Measurements from ENCODE around the gene AUTS2. TPM values are rescaled to one million over a fixed set of nuclear protein-coding genes. Genes with fewer than 3 reads are reported as not detected.

Gene AUTS2
- total RNA-seq, 1 experiment from 2014 or later, result 2.5 TPM

DNA sequence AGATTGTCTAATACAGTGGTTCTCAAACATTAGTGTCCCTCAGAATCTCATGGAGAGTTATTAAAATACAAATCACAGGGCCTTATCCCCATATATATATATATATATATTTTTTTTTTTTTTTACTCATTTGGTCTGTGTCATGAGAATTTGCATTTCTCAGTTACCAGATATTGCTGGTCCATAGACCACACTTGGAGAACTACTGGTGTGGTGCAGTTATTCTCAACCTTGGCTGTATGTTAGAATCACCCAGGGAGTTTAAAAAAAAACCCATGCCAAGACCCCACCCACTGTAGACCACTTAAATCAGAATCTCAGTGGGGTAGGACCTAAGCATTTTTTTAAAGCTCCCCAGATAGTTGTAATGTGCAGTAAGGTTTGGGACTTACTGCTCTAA, 179.9 kb downstream of the AUTS2 start:
- in situ Hi-C loops (cut with HindIII; ENCODE audit: low pct_unique_long_range_greater_than_20kb, low sequenced_read_pairs), result no loop called here
- no TSS peak for BruUV-seq (replicated peaks)
- no peaks in the 10 kb centered on the region for H3K27me3 ChIP-seq (ENCODE audit: control insufficient read depth, insufficient read depth, low read length)
- CTCF ChIA-PET, result no interaction called here
- DNase-seq (ENCODE audit: low read depth, low spot score), result no peak
- POLR2A ChIA-PET, result no interaction called here
- no peaks in the 10 kb centered on the region for H3K36me3 ChIP-seq (ENCODE audit: control insufficient read depth, insufficient read depth, low read length)
- no peak for ATAC-seq
- TF ChIP-seq SIN3A (IDR thresholded peaks at IDR 0.05; ENCODE audit: borderline replicate concordance, insufficient read depth, low read depth, low read length), result no peak
- H3K4me1 ChIP-seq (ENCODE audit: control insufficient read depth, insufficient read depth, low read length), result no peaks in the 10 kb centered on the region
- H3K9me3 ChIP-seq (ENCODE audit: control insufficient read depth, insufficient read depth, low read depth, low read length), result no peaks in the 10 kb centered on the region
- H3K27ac ChIP-seq (ENCODE audit: low read length), result no peak overlapping the region
- intact Hi-C loops (cut with micrococcal nuclease; ENCODE audit: unreplicated experiment), result no loop called here
- no peak overlapping the region for H3K4me3 ChIP-seq (ENCODE audit: low read depth in 2 of 2, low read length in 2 of 2)

GRCh38 chr7:69780379-69780778, 182.1 kb downstream of the AUTS2 start:
- TF ChIP-seq, protein P1, sequence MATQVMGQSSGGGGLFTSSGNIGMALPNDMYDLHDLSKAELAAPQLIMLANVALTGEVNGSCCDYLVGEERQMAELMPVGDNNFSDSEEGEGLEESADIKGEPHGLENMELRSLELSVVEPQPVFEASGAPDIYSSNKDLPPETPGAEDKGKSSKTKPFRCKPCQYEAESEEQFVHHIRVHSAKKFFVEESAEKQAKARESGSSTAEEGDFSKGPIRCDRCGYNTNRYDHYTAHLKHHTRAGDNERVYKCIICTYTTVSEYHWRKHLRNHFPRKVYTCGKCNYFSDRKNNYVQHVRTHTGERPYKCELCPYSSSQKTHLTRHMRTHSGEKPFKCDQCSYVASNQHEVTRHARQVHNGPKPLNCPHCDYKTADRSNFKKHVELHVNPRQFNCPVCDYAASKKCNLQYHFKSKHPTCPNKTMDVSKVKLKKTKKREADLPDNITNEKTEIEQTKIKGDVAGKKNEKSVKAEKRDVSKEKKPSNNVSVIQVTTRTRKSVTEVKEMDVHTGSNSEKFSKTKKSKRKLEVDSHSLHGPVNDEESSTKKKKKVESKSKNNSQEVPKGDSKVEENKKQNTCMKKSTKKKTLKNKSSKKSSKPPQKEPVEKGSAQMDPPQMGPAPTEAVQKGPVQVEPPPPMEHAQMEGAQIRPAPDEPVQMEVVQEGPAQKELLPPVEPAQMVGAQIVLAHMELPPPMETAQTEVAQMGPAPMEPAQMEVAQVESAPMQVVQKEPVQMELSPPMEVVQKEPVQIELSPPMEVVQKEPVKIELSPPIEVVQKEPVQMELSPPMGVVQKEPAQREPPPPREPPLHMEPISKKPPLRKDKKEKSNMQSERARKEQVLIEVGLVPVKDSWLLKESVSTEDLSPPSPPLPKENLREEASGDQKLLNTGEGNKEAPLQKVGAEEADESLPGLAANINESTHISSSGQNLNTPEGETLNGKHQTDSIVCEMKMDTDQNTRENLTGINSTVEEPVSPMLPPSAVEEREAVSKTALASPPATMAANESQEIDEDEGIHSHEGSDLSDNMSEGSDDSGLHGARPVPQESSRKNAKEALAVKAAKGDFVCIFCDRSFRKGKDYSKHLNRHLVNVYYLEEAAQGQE (IDR thresholded peaks at IDR 0.05; ENCODE audit: insufficient read depth in 1 of 2, low read depth in 2 of 2, low read length in 1 of 2), result no peak
- TF ChIP-seq SIN3A (IDR thresholded peaks at IDR 0.05; ENCODE audit: borderline replicate concordance, insufficient read depth, low read depth, low read length) (no peak), POLR2AphosphoS5 (IDR thresholded peaks at IDR 0.05; ENCODE audit: low read depth, low read length) (no peak), CTCF (IDR thresholded peaks at IDR 0.05) (no peak), TCF7L2 (IDR thresholded peaks at IDR 0.05; ENCODE audit: low read depth, low read length) (no peak)
- intact Hi-C loops (cut with micrococcal nuclease; ENCODE audit: unreplicated experiment) (no loop called here), in situ Hi-C loops (cut with HindIII; ENCODE audit: low pct_unique_long_range_greater_than_20kb, low sequenced_read_pairs) (no loop called here)
- CTCF ChIA-PET, result no interaction called here
- H3K27me3 ChIP-seq (ENCODE audit: control insufficient read depth, insufficient read depth, low read length), result no peaks in the 10 kb centered on the region
- H3K27ac ChIP-seq (ENCODE audit: low read length), result no peak overlapping the region
- no peaks in the 10 kb centered on the region for H3K36me3 ChIP-seq (ENCODE audit: control insufficient read depth, insufficient read depth, low read length)
- DNase-seq (ENCODE audit: low read depth, low spot score) (no peak), ATAC-seq (no peak)
- no TSS peak for BruUV-seq (replicated peaks)
- H3K4me3 ChIP-seq (ENCODE audit: low read depth in 2 of 2, low read length in 2 of 2), result no peak overlapping the region
- H3K4me1 ChIP-seq (ENCODE audit: control insufficient read depth, insufficient read depth, low read length), result no peaks in the 10 kb centered on the region
- H3K9me3 ChIP-seq (ENCODE audit: control insufficient read depth, insufficient read depth, low read depth, low read length), result no peaks in the 10 kb centered on the region
- POLR2A ChIA-PET, result no interaction called here

DNA sequence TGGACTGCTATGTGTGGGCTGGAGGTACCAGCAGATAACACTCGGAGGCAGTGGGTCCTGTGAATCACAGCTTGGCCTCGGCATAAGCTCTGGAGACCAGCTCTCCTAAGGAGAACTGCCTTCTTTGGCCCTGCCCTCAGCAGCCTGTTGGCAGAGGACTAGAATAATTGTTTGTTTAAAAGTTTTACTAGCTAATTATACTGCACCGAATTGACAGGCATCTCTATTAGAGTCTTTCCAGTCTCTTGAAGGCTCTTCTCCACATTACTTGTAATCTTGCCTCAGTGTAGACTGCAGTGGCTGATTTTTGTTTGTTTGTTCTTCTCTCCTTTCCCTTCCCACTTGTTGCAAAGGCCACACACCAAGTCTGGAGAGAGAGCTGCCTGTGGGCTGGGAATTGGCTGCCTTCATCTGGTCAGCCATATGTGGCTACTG, 183.2 kb downstream of the AUTS2 start:
- no peak overlapping the region for H3K4me3 ChIP-seq (ENCODE audit: low read depth in 2 of 2, low read length in 2 of 2)
- H3K4me1 ChIP-seq (ENCODE audit: control insufficient read depth, insufficient read depth, low read length), result no peaks in the 10 kb centered on the region
- no peak for TF ChIP-seq TCF7L2 (IDR thresholded peaks at IDR 0.05; ENCODE audit: low read depth, low read length)
- TF ChIP-seq CTCF (IDR thresholded peaks at IDR 0.05), result no peak
- TF ChIP-seq, protein P1 (IDR thresholded peaks at IDR 0.05; ENCODE audit: insufficient read depth in 1 of 2, low read depth in 2 of 2, low read length in 1 of 2), result no peak
- TF ChIP-seq POLR2AphosphoS5 (IDR thresholded peaks at IDR 0.05; ENCODE audit: low read depth, low read length), result no peak
- TF ChIP-seq SIN3A (IDR thresholded peaks at IDR 0.05; ENCODE audit: borderline replicate concordance, insufficient read depth, low read depth, low read length), result no peak
- no peak overlapping the region for H3K27ac ChIP-seq (ENCODE audit: low read length)
- no peaks in the 10 kb centered on the region for H3K36me3 ChIP-seq (ENCODE audit: control insufficient read depth, insufficient read depth, low read length)
- H3K27me3 ChIP-seq (ENCODE audit: control insufficient read depth, insufficient read depth, low read length), result no peaks in the 10 kb centered on the region
- DNase-seq (ENCODE audit: low read depth, low spot score) (no peak), ATAC-seq (no peak)
- POLR2A ChIA-PET, result no interaction called here
- CTCF ChIA-PET, result no interaction called here
- no peaks in the 10 kb centered on the region for H3K9me3 ChIP-seq (ENCODE audit: control insufficient read depth, insufficient read depth, low read depth, low read length)
- intact Hi-C loops (cut with micrococcal nuclease; ENCODE audit: unreplicated experiment), result no loop called here
- BruUV-seq (replicated peaks), result no TSS peak
- in situ Hi-C loops (cut with HindIII; ENCODE audit: low pct_unique_long_range_greater_than_20kb, low sequenced_read_pairs), result no loop called here

All from Panc1 (cell line).